GM21360 (cell line): Measurements from ENCODE around the gene PHLPP2.

Experiments
- ATAC-seq: cut with Tn5 transposase; IDR thresholded peaks from one replicate; pipeline ENCODE4 v1.9.1; 2021; ENCODE audit warnings: mild to moderate bottlenecking, moderate library complexity; ENCODE audit not compliant: unreplicated experiment

PHLPP2 gene

GRCh38 chr16:71672803-71673581, 51.5 kb downstream of the PHLPP2 start:
- ATAC-seq: no peak

GRCh38 chr16:71672125-71672524, 52.4 kb downstream of the PHLPP2 start:
- no peak for ATAC-seq

- ATAC-seq: no peak
These were observed 53.3 kb downstream of the PHLPP2 start for GRCh38 chr16:71671165-71671564.

GRCh38 chr16:71670537-71670936, 54.0 kb downstream of the PHLPP2 start:
- ATAC-seq: no peak

- no peak for ATAC-seq
These were observed 54.5 kb downstream of the PHLPP2 start for GRCh38 chr16:71669926-71670536.

- no peak for ATAC-seq
These were observed 57.4 kb downstream of the PHLPP2 start for GRCh38 chr16:71666928-71667707.

GRCh38 chr16:71666264-71666663, 58.2 kb downstream of the PHLPP2 start:
- no peak for ATAC-seq

GRCh38 chr16:71659471-71659870, 65.0 kb downstream of the PHLPP2 start:
- ATAC-seq: no peak

- ATAC-seq: no peak
These were observed 65.7 kb downstream of the PHLPP2 start for GRCh38 chr16:71658771-71659170.

GRCh38 chr16:71649704-71650103, 74.8 kb downstream of the PHLPP2 start:
- no peak for ATAC-seq

GRCh38 chr16:71648921-71649320, 75.6 kb downstream of the PHLPP2 start:
- no peak for ATAC-seq

- no peak for ATAC-seq
These were observed 76.3 kb downstream of the PHLPP2 start for GRCh38 chr16:71648162-71648561.

GRCh38 chr16:71647391-71647790, 77.1 kb downstream of the PHLPP2 start:
- ATAC-seq: no peak

- no peak for ATAC-seq
These were observed 79.1 kb downstream of the PHLPP2 start for GRCh38 chr16:71645450-71645849.

- ATAC-seq: no peak
These were observed 87.1 kb downstream of the PHLPP2 start for GRCh38 chr16:71637398-71637797.

- no peak for ATAC-seq
These were observed 88.9 kb downstream of the PHLPP2 start for GRCh38 chr16:71635632-71636031.

- no peak for ATAC-seq
These were observed 92.7 kb downstream of the PHLPP2 start for GRCh38 chr16:71631776-71632175.

- ATAC-seq: no peak
These were observed 93.7 kb downstream of the PHLPP2 start for GRCh38 chr16:71630808-71631207.

GRCh38 chr16:71629278-71630016, 95.1 kb downstream of the PHLPP2 start:
- ATAC-seq: no peak

GRCh38 chr16:71628810-71629209, 95.7 kb downstream of the PHLPP2 start:
- no peak for ATAC-seq

- no peak for ATAC-seq
These were observed 96.7 kb downstream of the PHLPP2 start for GRCh38 chr16:71627731-71628181.
